K562 (cell line): ENCODE measurements around the gene ITGB2. TPM values are rescaled to one million over a fixed set of nuclear protein-coding genes. Genes with fewer than 3 reads are reported as not detected.

Experiments
- ARID1B ChIP-seq: fragments of 450-650 bp; IDR thresholded peaks from 2 replicates; pipeline ENCODE4 v1.6.1; 2016; ENCODE audit warnings: antibody characterized with exemption, mild to moderate bottlenecking, inconsistent platforms
- BHLHE40 ChIP-seq: IDR thresholded peaks from 2 replicates; pipeline ENCODE4 v1.6.1; 2011; ENCODE audit warnings: low read length, improper control_type of control experiment
- BRD4 ChIP-seq: fragments of 200-600 bp; sonication (generic); IDR thresholded peaks from 2 replicates; pipeline ENCODE4 v1.6.1; 2017; ENCODE audit warnings: inconsistent platforms
- CHD4 ChIP-seq: fragments of 200-600 bp; sonication (generic); IDR thresholded peaks from 3 replicates; pipeline ENCODE4 v1.6.1; 2012; ENCODE audit warnings: low read depth, mild to moderate bottlenecking, mixed read lengths, low read length, inconsistent platforms; ENCODE audit not compliant: insufficient read depth, insufficient replicate concordance, poor library complexity, severe bottlenecking
- CTCF ChIP-seq, 3 experiments: IDR thresholded peaks in 2 of 3; conservative IDR thresholded peaks in 1 of 3; 2 replicates each; pipeline ENCODE4 v1.5.1; 2011 to 2012; ENCODE audit warnings: low read length in 3 of 3, mild to moderate bottlenecking in 3 of 3, control low read depth in 2 of 3, improper control_type of control experiment in 1 of 3, inconsistent platforms in 1 of 3, low read depth in 1 of 3, mixed read lengths in 1 of 3, moderate library complexity in 1 of 3; ENCODE audit not compliant: insufficient read depth in 2 of 3
- ELF2 ChIP-seq: fragments of 250-450 bp; sonication (Bioruptor Pico); IDR thresholded peaks from 2 replicates; pipeline ENCODE4 v1.5.0; 2021; ENCODE audit warnings: mild to moderate bottlenecking
- ERF ChIP-seq: fragments of 450-650 bp; formaldehyde crosslinking; IDR thresholded peaks from 2 replicates; pipeline ENCODE4 v1.4.0; 2020; ENCODE audit warnings: mild to moderate bottlenecking, mixed read lengths
- GABPB1 ChIP-seq: sonication (generic); formaldehyde crosslinking; IDR thresholded peaks from 2 replicates; pipeline ENCODE4 v1.8.0; 2022; ENCODE audit warnings: mild to moderate bottlenecking, missing genetic modification reagents
- IRF2 ChIP-seq: sonication (generic); formaldehyde crosslinking; IDR thresholded peaks from 2 replicates; pipeline ENCODE4 v1.8.1; 2022; ENCODE audit warnings: mild to moderate bottlenecking, missing genetic modification reagents
- KAT7 ChIP-seq: sonication (generic); formaldehyde crosslinking; IDR thresholded peaks from 2 replicates; pipeline ENCODE4 v1.8.0; 2022; ENCODE audit warnings: missing genetic modification reagents, mild to moderate bottlenecking, borderline replicate concordance
- KLF13 ChIP-seq: fragments of 450-650 bp; IDR thresholded peaks from 2 replicates; pipeline ENCODE4 v1.6.1; 2016; ENCODE audit warnings: missing genetic modification characterization, low read depth, mild to moderate bottlenecking, missing compliant biosample characterization, moderate library complexity, borderline replicate concordance
- POLR2H ChIP-seq: IDR thresholded peaks from 2 replicates; pipeline ENCODE4 v1.6.1; 2016; ENCODE audit warnings: missing genetic modification characterization, low read depth, mild to moderate bottlenecking, control low read depth, missing compliant biosample characterization, moderate library complexity
- PRDM10 ChIP-seq: fragments of 450-650 bp; IDR thresholded peaks from 2 replicates; pipeline ENCODE4 v1.6.1; 2018; ENCODE audit not compliant: partially characterized antibody
- PTRF ChIP-seq: fragments of 450-650 bp; IDR thresholded peaks from 2 replicates; pipeline ENCODE4 v1.6.1; 2016; ENCODE audit warnings: mild to moderate bottlenecking, missing genetic modification characterization, missing compliant biosample characterization
- SFPQ ChIP-seq: fragments of 200-400 bp; formaldehyde crosslinking; IDR thresholded peaks from 2 replicates; pipeline ENCODE4 v1.6.1; 2017; ENCODE audit warnings: mild to moderate bottlenecking, low read depth, low read length, moderate library complexity
- STAG1 ChIP-seq: sonication (generic); formaldehyde crosslinking; IDR thresholded peaks from 2 replicates; pipeline ENCODE4 v1.5.0; 2020; ENCODE audit warnings: missing genetic modification reagents, borderline replicate concordance
- TCF7 ChIP-seq: sonication (generic); IDR thresholded peaks from 2 replicates; pipeline ENCODE4 v1.6.1; 2016; ENCODE audit warnings: antibody characterized with exemption, borderline replicate concordance
- ZNF140 ChIP-seq: fragments of 250-450 bp; sonication (Bioruptor Pico); IDR thresholded peaks from 2 replicates; pipeline ENCODE4 v1.8.0; 2021; ENCODE audit warnings: moderate library complexity, mild to moderate bottlenecking, inconsistent platforms
- ZNF561 ChIP-seq: fragments of 450-650 bp; formaldehyde crosslinking; conservative IDR thresholded peaks from 2 replicates; pipeline ENCODE4 v1.4.0; 2020; ENCODE audit warnings: mild to moderate bottlenecking, moderate library complexity
- ZNF589 ChIP-seq: fragments of 200-800 bp; sonication (Bioruptor generic); IDR thresholded peaks from 2 replicates; pipeline ENCODE4 v1.6.1; 2016; ENCODE audit warnings: low read depth, missing genetic modification characterization, missing compliant biosample characterization
- ZNF79 ChIP-seq: fragments of 250-450 bp; sonication (Bioruptor Pico); IDR thresholded peaks from 2 replicates; pipeline ENCODE4 v1.4.0; 2020; ENCODE audit warnings: low read depth, mild to moderate bottlenecking, moderate library complexity
- polyA plus RNA-seq, 8 experiments: library from polyadenylated mRNA; depleted of rRNA in 4 of 8; stranded (reverse) in 5 of 8; unstranded in 3 of 8; fragments of >200 nt; fragmentation: Nextera tagmentation in 2 of 8; fragmentation: Illumina TruSeq in 1 of 8; extraction: Ambion mirVana in 2 of 8; extraction: Trizol in 1 of 8; gene quantifications; 2 replicates each; pipeline versions ENCODE4 v1.2.1 to v1.2.3, GENCODE V29; 2011 to 2014; ENCODE audit warnings: inconsistent platforms in 1 of 8, missing spikeins in 1 of 8
- total RNA-seq, 7 experiments: library from RNA; depleted of rRNA in 6 of 7; stranded (reverse); fragments of >200 nt in 6 of 7; fragmentation: Illumina TruSeq in 2 of 7; extraction: Trizol in 2 of 7; gene quantifications; 2 replicates each; pipeline versions ENCODE4 v1.2.1 to v1.2.3, GENCODE V29; 2011 to 2021; ENCODE audit warnings: low replicate concordance in 1 of 7

Gene ITGB2
- total and polyA plus RNA-seq, 9 of the 15 experiments (the other 6 are each of a cell fraction or from before 2014, with no cell fraction given): 0.07 to 1.3 (median 0.51) TPM; not detected in 2

GRCh38 chr21:44939532-44940115 lies 18.9 kb upstream of the ITGB2 start, which contains the start of gene SLX9 (continued):
- TF ChIP-seq POLR2H (no peak), PTRF (tag) (no peak), ELF2 (peak; percentile 84), CHD4 (no peak), BHLHE40 (peak; percentile 90), CTCF (IDR thresholded peaks at IDR 0.05 in 2 of 3, conservative IDR thresholded peaks at IDR 0.05 in 1 of 3; ENCODE audit: insufficient read depth in 2 of 3, low read depth in 1 of 3, low read length in 3 of 3) (peak in 2 of 3 experiments; percentile 11 to 15; a peak in 1 of 6 replicates), ZNF561 (no peak), ERF (CRISPR knock-in tag) (peak; percentile 87; the same call in 1 of the 2 replicates), ARID1B (peak; percentile 44; the same call in 1 of the 2 replicates), TCF7 (peak; percentile 70; the same call in 1 of the 2 replicates), BRD4 (no peak), STAG1 (CRISPR knock-in tag) (no peak), ZNF79 (CRISPR knock-in tag) (no peak), GABPB1 (CRISPR knock-in tag) (peak; percentile 100), KLF13 (peak; percentile 18; the same call in 1 of the 2 replicates), ZNF589 (CRISPR knock-in tag) (0 out of 2 replicates have a peak, but pooled peaks have one; percentile 36), KAT7 (CRISPR knock-in tag) (peak; percentile 99), SFPQ (no peak), ZNF140 (CRISPR knock-in tag) (no peak), PRDM10 (peak; percentile 60), IRF2 (no peak)
